Measurements from ENCODE around the gene PHACTR1. TPM values are rescaled to one million over a fixed set of nuclear protein-coding genes. Genes with fewer than 3 reads are reported as not detected.

Gene PHACTR1
- total and polyA plus RNA-seq, 2 of the 4 experiments (the other 2 are of a cell fraction): not detected

DNA sequence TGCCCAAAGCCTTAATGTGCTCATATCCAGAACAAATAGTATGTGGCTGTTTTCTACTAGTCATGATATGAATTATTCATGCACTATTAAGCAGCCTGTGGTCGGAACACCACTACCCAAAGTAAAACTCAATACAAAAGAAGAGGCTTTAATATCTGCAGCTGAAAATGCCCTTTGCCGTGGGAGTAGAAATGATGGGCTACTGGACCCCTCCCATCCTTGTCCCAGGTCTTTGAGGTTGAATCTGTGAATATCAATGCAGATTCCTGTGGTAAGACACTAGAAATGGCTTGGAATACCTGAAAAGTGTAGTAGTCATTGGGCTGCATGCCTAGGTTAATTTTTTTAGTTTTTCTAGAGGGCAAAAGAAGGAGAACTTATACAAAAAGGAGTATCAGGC lies 308.0 kb downstream of the PHACTR1 start:
- Histone ChIP-seq H3K56ac (ENCODE audit: extremely low read depth, insufficient read depth, low read length) (no peak overlapping the region), H3K36me3 (ENCODE audit: control insufficient read depth, insufficient read depth, low read length) (no peaks in the 10 kb centered on the region), H3K18ac (ENCODE audit: low read depth, low read length) (no peak overlapping the region), H3K9me1 (ENCODE audit: insufficient read depth, low read length) (no peaks in the 10 kb centered on the region), H3K4me1 (ENCODE audit: control insufficient read depth, insufficient read depth, low read length) (no peaks in the 10 kb centered on the region), H3K27me3 (ENCODE audit: control insufficient read depth, insufficient read depth, low read length) (no peaks in the 10 kb centered on the region), H4K20me1 (ENCODE audit: insufficient read depth, low read length) (no peaks in the 10 kb centered on the region), H2AK9ac (replicated peaks; ENCODE audit: low read depth, low read length, poor library complexity) (no peak overlapping the region), H2BK20ac (ENCODE audit: low read depth, low read length) (no peak overlapping the region), H3K23ac (ENCODE audit: low read depth, low read length) (no peak overlapping the region), H3K79me1 (ENCODE audit: low read depth in 1 of 2, low read length in 2 of 2) (no peaks in the 10 kb centered on the region), H2AFZ (replicated peaks; ENCODE audit: low read length, poor library complexity) (no peak overlapping the region), H2BK5ac (ENCODE audit: low read depth, low read length, poor library complexity, severe bottlenecking) (no peak overlapping the region), H3K27ac (ENCODE audit: insufficient read depth, low read length) (no peak overlapping the region), H4K5ac (ENCODE audit: low read depth, low read length) (no peak overlapping the region), H4K8ac (ENCODE audit: low read depth in 2 of 2, low read length in 2 of 2) (no peak overlapping the region), H2BK120ac (ENCODE audit: low read depth, low read length) (no peak overlapping the region), H3K4me2 (ENCODE audit: low read depth, low read length) (no peak overlapping the region), H3K4me3 (ENCODE audit: insufficient read depth, low read depth, low read length) (no peak overlapping the region), H3K9me3 (ENCODE audit: control insufficient read depth, insufficient read depth, low read length) (no peaks in the 10 kb centered on the region), H2AK5ac (ENCODE audit: low read depth, low read length) (no peak overlapping the region), H2BK15ac (ENCODE audit: low read depth, low read length) (no peak overlapping the region), H3K4ac (ENCODE audit: low read depth, low read length) (no peak overlapping the region), H3K14ac (replicated peaks; ENCODE audit: low read depth, low read length) (no peak overlapping the region), H4K91ac (ENCODE audit: insufficient read depth, low read depth, low read length) (no peak overlapping the region), H3K9ac (ENCODE audit: low read depth, low read length) (no peak overlapping the region)
- POLR2A ChIA-PET (ENCODE audit: unreplicated experiment): no interaction called here
- dilution Hi-C loops (cut with HindIII; ENCODE audit: low sequenced_read_pairs, unreplicated experiment): no loop called here
- intact Hi-C loops (cut with micrococcal nuclease): no loop called here
- CTCF ChIA-PET: no interaction called here
- in situ Hi-C loops (cut with MboI; ENCODE audit: low sequenced_read_pairs): no loop called here
- ATAC-seq (ENCODE audit: low read depth): no peak
- DNase-seq: no peak
- BruUV-seq (replicated peaks): no TSS peak
- TF ChIP-seq RFX5 (IDR thresholded peaks at IDR 0.05; ENCODE audit: low read depth, low read length): no peak
- TF ChIP-seq RCOR1 (IDR thresholded peaks at IDR 0.05; ENCODE audit: insufficient replicate concordance, low read length): no peak
- TF ChIP-seq ELK1 (IDR thresholded peaks at IDR 0.05; ENCODE audit: borderline replicate concordance, low read depth, low read length): no peak
- no peak for TF ChIP-seq CHD1 (IDR thresholded peaks at IDR 0.05; ENCODE audit: low read depth, low read length)
- no peak for TF ChIP-seq CEBPB (IDR thresholded peaks at IDR 0.05; ENCODE audit: low read depth, low read length)
- TF ChIP-seq NFE2L2 (IDR thresholded peaks at IDR 0.05; ENCODE audit: low read depth, low read length): no peak
- no peak for TF ChIP-seq BHLHE40 (IDR thresholded peaks at IDR 0.05; ENCODE audit: low read depth, low read length)
- TF ChIP-seq SMC3 (IDR thresholded peaks at IDR 0.05; ENCODE audit: low read depth, low read length): no peak
- no peak for TF ChIP-seq MXI1 (IDR thresholded peaks at IDR 0.05; ENCODE audit: borderline replicate concordance, low read depth, low read length)
- no peak for TF ChIP-seq MAFK (IDR thresholded peaks at IDR 0.05; ENCODE audit: low read depth, low read length)
- TF ChIP-seq RAD21 (IDR thresholded peaks at IDR 0.05; ENCODE audit: low read length): no peak
- no peak for TF ChIP-seq MAZ (IDR thresholded peaks at IDR 0.05; ENCODE audit: borderline replicate concordance, low read depth, low read length)
- TF ChIP-seq USF2 (IDR thresholded peaks at IDR 0.05; ENCODE audit: low read depth, low read length): no peak
- no CpG with 5 or more reads among the region's 2 CpGs for WGBS, 2 experiments (ENCODE audit: extremely low coverage in 2 of 2, insufficient read length in 1 of 2)
